Renal pelvis (tissue), 4 donors: Measurements from ENCODE around the gene KIZ. TPM values are rescaled to one million over a fixed set of nuclear protein-coding genes. Genes with fewer than 3 reads are reported as not detected.

Source experiments
- DNase-seq: peaks from one replicate; pipeline ENCODE4 v3.0.0-alpha.2; 2013
- polyA plus RNA-seq, 3 donors: library from polyadenylated mRNA; unstranded; fragments of 120-200 nt; gene quantifications; one replicate each; pipeline ENCODE4 v1.2.1, GENCODE V29; 2013; ENCODE audit not compliant: insufficient read length in 3 of 3

The KIZ gene
- polyA plus RNA-seq, 3 donors = 32.5 to 38.9 (median 34.6) TPM

DNA sequence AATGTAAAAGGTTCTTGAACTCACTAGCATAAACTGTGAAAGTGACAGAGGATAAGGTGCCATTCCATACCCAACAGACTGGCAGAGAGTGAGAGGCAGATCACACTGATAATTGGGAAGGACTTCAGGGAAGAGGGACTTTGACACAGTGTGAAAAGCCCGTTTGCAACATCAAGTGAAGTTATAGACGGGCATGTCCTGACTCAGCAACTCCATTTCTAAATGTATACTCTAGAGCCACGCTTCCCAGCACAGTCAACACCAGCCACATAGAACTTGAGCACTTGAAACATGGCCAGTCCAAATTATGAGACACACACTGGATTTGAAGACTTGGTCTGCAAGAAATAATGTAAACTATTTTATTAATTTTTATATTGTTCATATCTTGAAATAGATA lies 131.3 kb downstream of the KIZ start:
- no peak for DNase-seq

DNA sequence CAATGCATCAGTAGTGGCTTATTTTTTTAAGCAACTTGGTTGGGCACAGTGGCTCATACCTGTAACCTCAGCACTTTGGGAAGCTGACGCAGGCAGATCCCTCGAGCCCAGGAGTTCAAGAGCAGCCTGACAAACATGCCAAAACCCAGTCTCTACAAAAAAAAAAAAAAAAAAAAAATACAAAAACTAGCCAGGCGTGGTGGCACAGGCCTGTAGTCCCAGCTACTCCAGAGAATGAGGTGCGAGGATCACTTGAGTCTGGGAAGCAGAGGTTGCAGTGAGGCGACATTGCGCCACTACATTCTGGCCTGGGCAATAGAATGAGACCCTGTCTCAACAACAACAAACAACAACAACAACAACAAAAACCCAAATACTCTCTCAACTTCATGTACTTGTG lies 132.5 kb downstream of the KIZ start:
- no peak for DNase-seq

DNA sequence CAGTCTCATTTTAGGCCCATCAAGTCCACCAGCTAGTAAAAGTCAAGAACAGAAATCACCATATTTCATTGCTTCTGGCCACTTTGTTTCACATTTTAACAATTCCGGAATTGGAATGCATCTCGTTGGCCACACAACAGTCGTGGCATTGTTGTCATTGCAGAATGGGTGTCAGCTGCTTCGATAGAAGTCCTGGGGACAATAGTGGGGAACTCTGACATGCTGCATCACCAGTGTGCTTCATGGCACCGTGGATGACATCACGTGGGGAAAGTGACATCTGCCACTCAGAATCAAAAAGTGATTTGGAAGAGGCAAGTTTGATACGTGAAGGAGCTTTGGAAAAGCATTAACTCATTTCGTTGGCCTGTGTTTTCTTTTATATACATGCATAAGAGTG lies 133.5 kb downstream of the KIZ start:
- no peak for DNase-seq

- no peak for DNase-seq
Observed at GRCh38 chr20:21262812-21263211, 136.9 kb downstream of the KIZ start.

DNA sequence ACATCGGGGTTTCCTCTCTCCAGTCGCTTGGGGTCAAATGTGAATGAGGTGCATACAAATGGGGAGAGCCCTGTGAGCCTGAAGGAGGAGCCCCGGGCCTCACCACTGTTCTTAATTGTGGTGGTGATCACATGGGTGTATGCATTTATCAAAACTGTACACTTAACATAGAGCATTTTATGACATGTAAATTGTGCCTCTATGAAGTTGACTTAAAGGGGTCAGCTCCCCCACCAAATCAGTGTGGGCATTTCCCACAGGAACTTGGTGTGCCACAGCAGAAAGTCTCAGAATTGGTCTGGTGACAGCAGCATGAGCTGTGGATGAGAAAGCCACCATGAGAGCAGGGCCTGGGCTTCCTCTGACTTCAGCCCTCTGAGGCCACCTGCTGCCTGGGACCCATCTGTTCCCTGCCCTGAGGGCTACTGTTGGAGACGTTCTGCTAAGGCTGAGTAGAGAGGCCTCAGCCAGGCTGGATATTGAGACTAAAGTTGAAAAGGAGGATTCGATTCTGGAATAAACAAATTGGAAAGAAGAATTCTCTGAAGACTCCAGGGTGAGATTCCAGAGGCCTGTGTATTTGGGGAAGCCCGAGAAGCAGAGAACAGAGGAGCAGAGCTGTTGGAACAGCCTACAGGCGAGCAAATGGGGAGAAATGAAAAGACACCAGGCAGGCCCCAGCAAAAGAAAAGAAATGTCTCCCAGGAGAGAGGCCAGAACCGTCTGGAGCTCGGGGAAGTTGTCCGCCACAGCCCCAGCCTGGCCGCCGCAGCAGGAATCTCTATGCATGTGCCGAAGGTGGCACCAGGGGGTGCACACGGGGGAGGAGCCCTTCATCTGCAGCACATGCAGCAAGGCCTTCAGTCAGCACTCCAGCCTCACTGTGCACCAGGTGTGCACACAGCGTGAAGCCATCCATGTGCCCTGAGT lies 139.6 kb downstream of the KIZ start:
- DNase-seq = no peak

DNA sequence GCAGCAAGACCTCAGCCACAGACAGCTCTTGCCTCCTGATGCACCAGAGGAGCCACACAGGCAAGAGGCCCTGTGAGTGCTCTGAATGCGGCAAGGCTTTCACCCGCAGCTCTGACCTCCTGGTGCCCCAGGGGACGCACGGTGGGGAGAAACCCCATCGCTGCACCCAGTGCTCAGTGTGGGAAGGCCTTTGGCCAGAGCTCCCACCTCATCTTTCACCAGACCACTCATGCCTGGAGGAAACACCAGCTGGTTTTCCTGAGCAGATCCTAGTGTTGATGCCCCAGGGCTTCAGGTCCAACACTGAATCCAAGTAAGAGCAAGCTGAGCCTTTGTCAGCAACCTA lies 140.3 kb downstream of the KIZ start:
- DNase-seq = no peak

GRCh38 chr20:21269772-21270171 lies 143.9 kb downstream of the KIZ start:
- no peak for DNase-seq

GRCh38 chr20:21270806-21271205 lies 144.9 kb downstream of the KIZ start:
- no peak for DNase-seq

GRCh38 chr20:21272279-21272678 lies 146.4 kb downstream of the KIZ start:
- no peak for DNase-seq

DNA sequence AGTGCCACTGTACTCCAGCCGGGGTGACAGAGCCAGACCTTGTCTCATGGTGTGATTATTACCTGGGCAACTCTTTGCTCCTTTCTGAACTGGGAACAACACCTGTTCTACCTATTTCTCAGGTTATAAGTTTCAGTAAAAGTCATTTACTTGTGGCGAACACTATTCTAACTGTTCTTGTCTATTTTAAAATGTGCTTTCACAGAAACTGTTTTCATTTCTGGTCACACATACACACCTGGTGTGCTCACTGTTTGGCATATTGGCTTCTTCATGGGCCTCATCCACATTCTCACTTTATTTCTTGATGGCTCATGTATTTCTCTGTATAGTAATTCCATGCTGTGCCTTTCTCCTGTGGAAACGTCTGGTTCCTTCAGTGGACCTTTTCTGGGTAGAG lies 146.8 kb downstream of the KIZ start:
- no peak for DNase-seq

GRCh38 chr20:21273755-21274386 lies 148.0 kb downstream of the KIZ start:
- no peak for DNase-seq

GRCh38 chr20:21278829-21279228 lies 152.9 kb downstream of the KIZ start:
- DNase-seq = no peak

- no peak for DNase-seq
Observed at GRCh38 chr20:21279706-21280521, 154.0 kb downstream of the KIZ start.

DNA sequence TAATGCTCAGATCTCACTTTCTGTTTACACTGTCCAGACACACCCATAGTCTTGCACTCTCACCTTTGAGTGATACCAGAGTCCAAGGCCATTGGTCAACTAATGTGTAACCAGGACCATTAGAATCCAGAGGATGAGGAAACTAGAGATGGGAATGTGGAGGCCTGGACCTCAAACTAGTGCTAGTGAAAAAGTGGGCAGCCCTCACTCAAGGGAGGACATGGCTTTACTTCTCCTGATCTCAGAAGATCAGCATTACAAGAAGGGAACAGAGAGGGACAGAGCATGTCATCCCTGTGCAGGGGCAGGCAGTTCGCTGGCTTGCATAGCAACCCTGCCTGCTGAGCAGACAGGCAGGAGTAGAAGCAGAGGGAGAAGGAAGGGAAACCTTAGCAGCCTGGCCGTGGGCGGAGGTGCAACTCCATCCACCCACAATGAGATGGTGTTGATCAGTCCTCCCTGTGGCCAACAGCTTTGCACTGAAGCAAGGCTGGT lies 154.7 kb downstream of the KIZ start:
- DNase-seq = no peak

DNA sequence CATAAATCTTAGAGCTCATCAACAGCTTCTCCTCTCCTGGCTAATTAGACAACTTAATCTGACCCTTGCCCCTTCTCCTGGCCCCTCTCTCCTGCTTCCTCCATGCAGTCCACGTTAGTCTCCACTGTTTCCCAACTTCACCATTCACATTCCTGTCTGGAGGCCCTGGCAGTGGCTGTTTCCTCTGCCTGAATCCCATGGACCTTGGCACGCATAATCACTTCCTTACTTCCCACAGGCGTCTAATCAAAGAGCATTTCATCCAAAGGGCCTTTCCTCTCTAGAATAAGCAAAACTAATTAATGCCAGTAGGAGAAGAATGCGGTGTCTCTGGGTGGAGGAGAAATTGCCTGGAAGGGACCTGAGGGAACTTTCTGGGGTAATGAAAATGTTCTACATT lies 160.9 kb downstream of the KIZ start:
- no peak for DNase-seq

- no peak for DNase-seq
Observed at GRCh38 chr20:21288587-21289370, 162.9 kb downstream of the KIZ start.

DNA sequence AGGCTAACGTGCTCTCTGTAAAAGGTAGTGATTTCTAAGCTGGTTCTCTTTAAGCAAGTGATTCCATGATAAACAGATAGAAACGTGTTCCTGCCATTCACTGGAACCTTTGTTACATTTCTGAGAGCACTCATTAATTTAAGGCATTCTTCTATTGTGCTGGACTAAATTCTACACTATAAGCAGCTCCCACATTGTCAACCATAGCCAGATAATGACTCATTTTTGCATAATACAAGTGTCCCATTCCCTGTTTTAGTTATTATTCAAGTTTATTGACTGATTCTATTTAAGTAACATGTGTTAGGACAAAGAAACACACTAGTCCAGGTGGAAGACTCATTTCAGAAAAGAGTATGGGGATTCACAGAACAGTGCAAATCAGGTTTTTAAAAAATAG lies 163.8 kb downstream of the KIZ start:
- no peak for DNase-seq

DNA sequence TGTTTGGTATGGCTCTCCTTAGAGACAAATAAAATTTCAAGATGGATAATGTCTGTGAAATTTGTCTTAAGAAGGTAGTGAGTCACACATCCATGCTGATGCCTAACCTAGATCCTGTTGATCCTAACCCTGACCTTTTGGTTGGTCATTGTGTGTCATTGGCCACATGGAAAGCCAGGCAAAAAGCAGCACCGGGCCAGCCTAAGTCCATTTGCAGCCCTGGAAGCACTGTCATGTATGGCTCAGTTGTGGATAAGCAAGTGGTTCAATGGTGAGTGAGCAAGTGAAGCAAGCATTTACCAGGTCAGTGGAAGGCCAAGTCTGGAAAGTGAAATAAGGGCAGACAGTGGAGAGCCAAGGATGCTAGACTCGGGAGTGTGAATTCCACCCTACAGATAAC lies 165.1 kb downstream of the KIZ start:
- no peak for DNase-seq

GRCh38 chr20:21294755-21295154 lies 168.9 kb downstream of the KIZ start:
- no peak for DNase-seq
